Measurements from ENCODE around the gene FAH.
A peak's percentile ranks its signal among the peaks of the same experiment; 100 is the strongest.

FAH gene

DNA sequence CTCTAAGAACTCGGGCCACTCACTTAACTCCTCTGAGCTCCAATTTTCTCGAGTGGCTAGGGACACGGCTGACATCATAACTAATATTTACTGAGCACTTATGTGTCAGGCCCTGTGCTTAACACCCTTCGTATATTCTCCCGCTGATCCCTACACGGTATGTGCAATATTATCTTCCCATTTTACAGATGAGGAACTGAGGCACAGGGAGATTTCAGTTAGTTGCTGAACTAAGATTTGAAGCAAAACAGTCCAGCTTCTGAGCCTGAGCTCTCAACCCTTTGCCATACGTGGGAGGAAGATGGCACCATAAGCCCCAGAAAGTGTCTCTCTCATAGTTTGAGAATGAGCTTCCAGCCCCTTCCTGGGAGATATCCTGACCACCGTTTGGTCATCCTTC, 19.6 kb downstream of the FAH start:
- H3K4me1 ChIP-seq (ENCODE audit: control insufficient read depth, low read length), result no peaks in the 10 kb centered on the region
- H3K36me3 ChIP-seq (ENCODE audit: control insufficient read depth, low read length), result no peaks in the 10 kb centered on the region
- H3K27ac ChIP-seq (ENCODE audit: low read depth, low read length), result no peak overlapping the region
- no peaks in the 10 kb centered on the region for H3F3A ChIP-seq (ENCODE audit: control insufficient read depth, insufficient read depth)
- TF ChIP-seq, protein P1, sequence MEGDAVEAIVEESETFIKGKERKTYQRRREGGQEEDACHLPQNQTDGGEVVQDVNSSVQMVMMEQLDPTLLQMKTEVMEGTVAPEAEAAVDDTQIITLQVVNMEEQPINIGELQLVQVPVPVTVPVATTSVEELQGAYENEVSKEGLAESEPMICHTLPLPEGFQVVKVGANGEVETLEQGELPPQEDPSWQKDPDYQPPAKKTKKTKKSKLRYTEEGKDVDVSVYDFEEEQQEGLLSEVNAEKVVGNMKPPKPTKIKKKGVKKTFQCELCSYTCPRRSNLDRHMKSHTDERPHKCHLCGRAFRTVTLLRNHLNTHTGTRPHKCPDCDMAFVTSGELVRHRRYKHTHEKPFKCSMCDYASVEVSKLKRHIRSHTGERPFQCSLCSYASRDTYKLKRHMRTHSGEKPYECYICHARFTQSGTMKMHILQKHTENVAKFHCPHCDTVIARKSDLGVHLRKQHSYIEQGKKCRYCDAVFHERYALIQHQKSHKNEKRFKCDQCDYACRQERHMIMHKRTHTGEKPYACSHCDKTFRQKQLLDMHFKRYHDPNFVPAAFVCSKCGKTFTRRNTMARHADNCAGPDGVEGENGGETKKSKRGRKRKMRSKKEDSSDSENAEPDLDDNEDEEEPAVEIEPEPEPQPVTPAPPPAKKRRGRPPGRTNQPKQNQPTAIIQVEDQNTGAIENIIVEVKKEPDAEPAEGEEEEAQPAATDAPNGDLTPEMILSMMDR (IDR thresholded peaks at IDR 0.05; ENCODE audit: low read depth, low read length, poor library complexity, severe bottlenecking), result no peak
- no peak for TF ChIP-seq EZH2phosphoT487 (IDR thresholded peaks at IDR 0.05; ENCODE audit: borderline replicate concordance, low read length)
- H3K4me3 ChIP-seq (ENCODE audit: low read length), result no peak overlapping the region
- no peaks in the 10 kb centered on the region for H4K20me1 ChIP-seq (ENCODE audit: control insufficient read depth, insufficient read depth, low read depth, low read length)
- H3K4me2 ChIP-seq (ENCODE audit: low read length), result no peak overlapping the region
- H3K9me2 ChIP-seq (replicated peaks; ENCODE audit: control insufficient read depth, low read length), result no peaks in the 10 kb centered on the region
- H3K27me3 ChIP-seq (ENCODE audit: control insufficient read depth, low read length), result no peaks in the 10 kb centered on the region
- H3K9me3 ChIP-seq (ENCODE audit: control insufficient read depth, insufficient read depth, low read length), result no peaks in the 10 kb centered on the region
- no peaks in the 10 kb centered on the region for H3K79me2 ChIP-seq (ENCODE audit: control insufficient read depth, low read length)

DNA sequence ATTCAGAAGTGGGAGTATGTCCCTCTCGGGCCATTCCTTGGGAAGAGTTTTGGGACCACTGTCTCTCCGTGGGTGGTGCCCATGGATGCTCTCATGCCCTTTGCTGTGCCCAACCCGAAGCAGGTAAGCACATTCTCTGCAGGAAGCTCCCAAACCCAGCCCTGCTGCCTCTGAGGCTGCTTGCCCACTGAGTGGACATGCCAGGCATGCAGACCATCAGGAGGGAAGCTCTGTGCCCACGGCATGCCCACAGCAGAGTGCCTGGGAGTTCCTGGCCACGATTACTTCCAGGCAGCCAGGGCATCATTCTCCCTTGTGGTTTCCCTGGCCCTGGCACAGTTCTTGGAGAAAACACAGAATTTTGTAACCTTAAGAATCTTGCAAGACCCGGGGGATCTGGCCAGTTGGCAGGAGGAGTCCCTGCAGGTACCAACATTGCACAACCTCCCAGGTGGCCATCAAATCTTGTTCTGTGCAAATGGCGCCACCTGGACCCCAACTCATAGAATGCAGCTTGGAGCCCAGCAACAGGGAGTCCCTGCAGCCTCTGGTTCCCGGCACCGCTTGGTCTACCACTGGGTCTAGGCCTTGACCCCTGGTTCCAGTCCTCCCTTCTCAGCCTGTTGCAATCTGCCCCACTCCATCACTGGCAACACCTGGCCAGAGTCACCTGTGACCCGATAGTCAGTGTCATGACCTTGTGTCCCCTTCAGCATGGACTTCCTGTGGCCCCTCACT, 20.4 kb downstream of the FAH start:
- TF ChIP-seq, protein P1 (IDR thresholded peaks at IDR 0.05; ENCODE audit: low read depth, low read length, poor library complexity, severe bottlenecking), result peak; percentile 78
- TF ChIP-seq EZH2phosphoT487 (IDR thresholded peaks at IDR 0.05; ENCODE audit: borderline replicate concordance, low read length), result no peak
- Histone ChIP-seq H4K20me1 (ENCODE audit: control insufficient read depth, insufficient read depth, low read depth, low read length) (no peaks in the 10 kb centered on the region), H3K36me3 (ENCODE audit: control insufficient read depth, low read length) (no peaks in the 10 kb centered on the region), H3K9me2 (replicated peaks; ENCODE audit: control insufficient read depth, low read length) (no peaks in the 10 kb centered on the region), H3K4me3 (ENCODE audit: low read length) (no peak overlapping the region), H3K4me1 (ENCODE audit: control insufficient read depth, low read length) (no peaks in the 10 kb centered on the region), H3K79me2 (ENCODE audit: control insufficient read depth, low read length) (no peaks in the 10 kb centered on the region), H3F3A (ENCODE audit: control insufficient read depth, insufficient read depth) (no peaks in the 10 kb centered on the region), H3K9me3 (ENCODE audit: control insufficient read depth, insufficient read depth, low read length) (no peaks in the 10 kb centered on the region), H3K27me3 (ENCODE audit: control insufficient read depth, low read length) (no peaks in the 10 kb centered on the region), H3K27ac (ENCODE audit: low read depth, low read length) (no peak overlapping the region), H3K4me2 (ENCODE audit: low read length) (no peak overlapping the region)

- no peak overlapping the region for H3K4me3 ChIP-seq (ENCODE audit: low read length)
- H3K4me1 ChIP-seq (ENCODE audit: control insufficient read depth, low read length), result no peaks in the 10 kb centered on the region
- no peaks in the 10 kb centered on the region for H3K9me2 ChIP-seq (replicated peaks; ENCODE audit: control insufficient read depth, low read length)
- TF ChIP-seq, protein P1 (IDR thresholded peaks at IDR 0.05; ENCODE audit: low read depth, low read length, poor library complexity, severe bottlenecking), result no peak
- no peak for TF ChIP-seq EZH2phosphoT487 (IDR thresholded peaks at IDR 0.05; ENCODE audit: borderline replicate concordance, low read length)
- H4K20me1 ChIP-seq (ENCODE audit: control insufficient read depth, insufficient read depth, low read depth, low read length), result no peaks in the 10 kb centered on the region
- no peaks in the 10 kb centered on the region for H3K79me2 ChIP-seq (ENCODE audit: control insufficient read depth, low read length)
- H3K36me3 ChIP-seq (ENCODE audit: control insufficient read depth, low read length), result no peaks in the 10 kb centered on the region
- no peaks in the 10 kb centered on the region for H3K9me3 ChIP-seq (ENCODE audit: control insufficient read depth, insufficient read depth, low read length)
- H3K27ac ChIP-seq (ENCODE audit: low read depth, low read length), result no peak overlapping the region
- no peaks in the 10 kb centered on the region for H3F3A ChIP-seq (ENCODE audit: control insufficient read depth, insufficient read depth)
- no peaks in the 10 kb centered on the region for H3K27me3 ChIP-seq (ENCODE audit: control insufficient read depth, low read length)
- H3K4me2 ChIP-seq (ENCODE audit: low read length), result no peak overlapping the region
Measured at GRCh38 chr15:80174017-80174746, 21.4 kb downstream of the FAH start.

Data from DOHH2 (cell line).